Pons (tissue), 1 donor: ENCODE results near the gene ADAMTS16.

Source experiments
- DNase-seq: peaks from one replicate; pipeline ENCODE4 v3.0.0-alpha.2; 2016; ENCODE audit warnings: low spot score

ADAMTS16 gene

DNA sequence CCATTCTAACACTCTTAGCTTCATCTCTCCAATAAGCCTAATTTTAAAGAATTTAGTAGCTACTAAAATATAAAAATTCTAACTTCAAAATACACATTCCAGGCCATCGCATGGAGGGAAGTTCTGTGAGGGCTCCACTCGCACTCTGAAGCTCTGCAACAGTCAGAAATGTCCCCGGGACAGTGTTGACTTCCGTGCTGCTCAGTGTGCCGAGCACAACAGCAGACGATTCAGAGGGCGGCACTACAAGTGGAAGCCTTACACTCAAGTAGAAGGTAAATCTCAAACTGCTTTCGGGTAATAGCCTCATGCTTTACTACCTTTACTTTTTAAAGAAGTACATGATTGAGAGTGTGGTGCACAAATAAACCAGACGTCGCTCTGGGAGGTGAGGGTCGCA is 94.8 kb downstream of the ADAMTS16 start:
- no peak for DNase-seq

- DNase-seq, result no peak
Observed at GRCh38 chr5:5235685-5236084, 95.6 kb downstream of the ADAMTS16 start.

GRCh38 chr5:5239191-5239590 is 99.1 kb downstream of the ADAMTS16 start:
- DNase-seq, result no peak

DNA sequence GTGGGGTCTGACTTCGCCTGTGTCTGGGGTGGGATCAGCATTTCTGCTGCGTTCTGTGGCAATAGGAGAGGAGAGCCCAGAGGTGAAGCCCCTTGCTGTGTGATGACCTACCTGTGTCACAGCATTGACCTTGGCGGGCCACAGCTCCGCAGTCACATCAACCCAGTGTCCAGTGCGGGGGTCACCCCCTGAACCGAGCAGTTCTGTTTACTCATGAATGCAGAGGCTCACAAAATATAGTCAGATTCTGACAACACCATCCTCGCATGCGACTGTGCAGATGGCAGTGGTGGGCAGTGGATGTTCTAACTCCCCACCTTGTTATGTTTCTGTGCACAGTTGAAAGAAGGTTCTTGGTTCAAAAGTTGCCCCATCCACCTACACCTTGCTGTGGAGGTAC is 100.1 kb downstream of the ADAMTS16 start:
- no peak for DNase-seq

DNA sequence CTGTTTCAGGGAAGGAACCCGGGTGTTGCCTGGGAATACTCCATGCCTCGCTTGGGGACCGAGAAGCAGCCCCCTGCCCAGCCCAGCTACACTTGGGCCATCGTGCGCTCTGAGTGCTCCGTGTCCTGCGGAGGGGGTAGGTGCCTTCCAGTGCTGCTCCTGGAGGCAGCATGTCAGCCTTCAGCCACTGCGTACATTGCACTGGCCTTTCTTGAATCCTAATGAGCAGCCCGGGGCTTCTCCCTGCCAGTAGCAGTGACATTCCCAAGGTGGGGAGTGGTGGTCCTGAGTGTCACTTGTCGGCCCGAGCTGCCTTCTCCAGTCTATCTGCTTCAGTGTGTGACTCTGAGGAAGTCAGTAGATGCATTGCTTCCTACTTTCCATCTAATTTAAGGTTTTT is 101.9 kb downstream of the ADAMTS16 start:
- DNase-seq, result no peak

DNA sequence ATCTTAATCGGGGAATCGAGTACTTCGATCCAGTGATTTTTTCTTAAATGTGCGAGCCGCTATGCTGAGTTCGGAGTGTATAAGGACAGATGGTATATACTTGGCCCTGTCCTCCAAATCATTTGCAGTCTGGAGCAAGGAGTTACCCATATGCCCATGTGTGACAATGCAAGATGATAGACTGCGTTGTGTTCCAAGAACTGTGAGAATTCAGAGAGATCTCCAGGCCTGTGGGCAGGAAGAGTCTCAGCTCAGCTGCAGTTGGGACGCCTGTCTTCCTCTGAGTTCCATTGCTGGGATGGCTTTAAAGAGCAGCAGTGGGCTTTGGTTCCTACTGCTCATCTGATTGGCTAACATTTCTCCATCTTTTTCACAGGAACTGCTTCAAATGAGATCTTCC is 106.6 kb downstream of the ADAMTS16 start:
- DNase-seq, result peak; percentile 13

- DNase-seq, result no peak
Observed at GRCh38 chr5:5250758-5251157, 110.6 kb downstream of the ADAMTS16 start.

DNA sequence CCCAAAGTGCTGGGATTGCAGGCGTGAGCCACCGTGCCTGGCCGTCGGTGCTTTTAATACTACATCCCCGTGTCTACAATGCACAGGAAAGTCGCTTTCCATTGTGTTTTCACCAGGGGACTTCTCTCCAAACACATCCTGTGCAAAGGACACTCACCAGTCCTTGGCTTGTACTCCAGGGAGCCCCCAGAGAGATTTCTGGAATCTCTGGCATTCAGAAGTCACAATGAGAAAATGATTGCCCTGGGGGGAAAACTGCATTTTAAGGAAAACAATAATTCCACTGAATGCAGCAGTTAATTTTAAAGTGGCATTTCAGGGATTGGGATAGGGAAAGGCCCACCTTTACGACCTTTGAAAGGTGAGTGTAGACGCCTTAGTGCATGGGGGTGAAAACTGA is 112.0 kb downstream of the ADAMTS16 start:
- DNase-seq, result no peak

GRCh38 chr5:5257353-5257752 is 117.2 kb downstream of the ADAMTS16 start:
- DNase-seq, result no peak

GRCh38 chr5:5258564-5258963 is 118.4 kb downstream of the ADAMTS16 start:
- no peak for DNase-seq

DNA sequence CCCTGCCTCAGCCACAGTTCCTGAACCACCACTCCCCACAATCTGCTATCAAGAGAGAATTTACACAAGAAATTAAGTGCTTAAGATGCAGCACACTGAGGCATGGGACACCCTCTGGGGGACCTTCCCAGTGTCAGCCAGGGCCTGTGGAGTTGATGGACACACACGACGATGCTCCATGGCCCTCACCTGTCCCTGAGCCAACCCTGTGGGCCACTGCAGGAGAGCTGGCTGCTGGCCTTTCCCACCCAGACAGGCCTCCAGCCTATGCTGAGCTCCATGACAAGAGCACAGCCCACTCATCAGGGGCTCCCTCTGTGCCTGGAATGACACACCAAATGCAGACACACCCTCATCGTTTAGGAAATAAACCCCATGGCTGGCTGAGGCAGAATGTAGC is 124.6 kb downstream of the ADAMTS16 start:
- no peak for DNase-seq

DNA sequence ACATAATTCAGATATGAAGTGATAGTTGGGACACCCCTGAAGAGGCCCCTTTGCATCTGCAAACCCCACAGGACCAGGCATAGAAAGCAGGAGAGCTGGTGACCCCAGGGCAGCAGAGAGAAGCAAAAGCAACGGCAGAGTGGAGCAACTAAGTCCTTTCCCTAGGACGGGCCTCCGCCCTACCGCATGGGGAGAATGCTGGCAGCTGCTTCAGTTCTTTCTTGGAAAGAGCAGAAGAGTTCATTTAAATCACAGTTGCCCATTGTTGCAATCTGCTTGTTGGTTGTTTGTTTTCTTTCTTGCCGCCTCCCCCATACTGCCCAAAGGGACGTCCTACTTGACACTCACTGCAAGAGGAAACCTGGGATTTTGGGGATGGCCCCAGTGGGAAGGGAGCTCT is 126.2 kb downstream of the ADAMTS16 start:
- no peak for DNase-seq

DNA sequence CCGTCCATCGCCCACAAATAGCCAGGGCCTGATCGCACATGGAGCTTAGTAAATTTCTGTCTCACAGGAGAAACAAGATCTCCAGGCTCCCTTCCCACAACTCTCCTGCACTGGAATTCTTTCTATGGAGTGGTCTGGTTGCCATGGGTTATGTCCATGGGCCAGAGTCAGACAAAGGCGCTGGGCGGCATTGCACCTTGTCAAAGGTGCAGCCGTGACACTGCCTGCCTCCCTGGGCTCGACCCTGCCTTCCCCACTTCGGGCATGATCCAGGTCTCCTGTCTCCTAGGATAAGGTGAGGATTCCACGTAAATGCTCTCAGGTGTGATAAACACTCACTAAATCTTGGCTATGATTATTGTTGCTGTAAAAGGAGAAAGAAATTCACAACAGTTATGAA is 130.0 kb downstream of the ADAMTS16 start:
- DNase-seq, result no peak

- DNase-seq, result peak; percentile 46
Observed at GRCh38 chr5:5270958-5271785, 131.0 kb downstream of the ADAMTS16 start.

- no peak for DNase-seq
Observed at GRCh38 chr5:5271786-5272321, 131.7 kb downstream of the ADAMTS16 start.

GRCh38 chr5:5273398-5273797 is 133.3 kb downstream of the ADAMTS16 start:
- DNase-seq, result no peak

DNA sequence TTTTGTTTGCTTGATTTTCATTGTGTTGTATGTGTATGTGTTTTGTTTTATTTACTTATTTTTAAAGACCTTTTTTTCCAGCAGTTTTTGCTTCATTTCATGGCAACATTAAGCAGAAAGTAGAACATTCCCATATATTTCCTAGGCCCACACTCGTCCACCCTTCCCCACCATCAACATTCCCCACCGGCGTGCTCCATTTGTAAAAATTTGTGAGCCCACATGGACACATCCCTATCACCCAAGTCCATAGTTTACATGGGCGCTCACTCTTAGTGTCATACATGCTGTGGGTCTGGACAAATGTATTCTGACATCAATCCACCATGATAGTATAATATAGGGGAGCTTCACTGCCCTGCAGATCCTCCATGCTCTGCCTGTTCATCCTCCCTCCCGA is 133.8 kb downstream of the ADAMTS16 start:
- DNase-seq, result no peak

DNA sequence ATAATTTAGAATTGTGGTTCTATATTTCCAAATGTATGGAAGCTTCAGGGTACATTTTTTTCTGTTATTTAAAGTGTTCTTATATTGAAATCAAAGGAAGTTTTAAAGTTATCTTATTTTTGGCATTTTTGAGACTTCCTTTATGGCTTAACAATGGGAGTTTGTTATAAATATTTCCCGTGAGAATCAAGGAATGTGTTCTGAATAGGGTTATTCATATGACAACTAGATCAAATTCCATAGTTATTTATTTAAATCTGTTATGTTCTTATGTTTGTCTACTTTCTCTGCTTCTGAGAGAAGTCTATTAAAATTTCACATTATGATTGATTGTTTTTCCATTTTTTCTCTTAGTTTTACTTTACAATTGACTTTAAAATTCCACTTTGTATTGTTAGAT is 135.1 kb downstream of the ADAMTS16 start:
- DNase-seq, result no peak

DNA sequence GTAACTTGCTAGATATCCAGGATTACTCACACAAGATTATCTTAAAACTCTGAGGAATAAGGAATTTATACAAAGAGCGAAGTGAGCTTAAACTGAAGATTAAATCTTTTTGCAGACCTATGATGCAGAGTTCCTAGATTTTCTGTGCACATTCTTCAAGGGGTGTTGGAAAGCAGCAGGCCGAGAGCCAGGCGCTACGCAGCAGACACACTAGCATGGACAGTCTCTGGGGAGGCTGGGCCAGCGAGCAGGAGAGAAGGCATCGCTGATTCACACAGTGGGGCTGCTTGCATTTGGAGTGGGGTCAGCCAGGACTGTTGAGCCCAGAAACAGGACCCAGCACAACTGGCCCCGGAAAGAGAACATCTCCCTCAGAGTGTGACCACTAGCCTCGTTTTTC is 136.3 kb downstream of the ADAMTS16 start:
- no peak for DNase-seq

GRCh38 chr5:5276951-5277517 is 136.9 kb downstream of the ADAMTS16 start:
- DNase-seq, result no peak

DNA sequence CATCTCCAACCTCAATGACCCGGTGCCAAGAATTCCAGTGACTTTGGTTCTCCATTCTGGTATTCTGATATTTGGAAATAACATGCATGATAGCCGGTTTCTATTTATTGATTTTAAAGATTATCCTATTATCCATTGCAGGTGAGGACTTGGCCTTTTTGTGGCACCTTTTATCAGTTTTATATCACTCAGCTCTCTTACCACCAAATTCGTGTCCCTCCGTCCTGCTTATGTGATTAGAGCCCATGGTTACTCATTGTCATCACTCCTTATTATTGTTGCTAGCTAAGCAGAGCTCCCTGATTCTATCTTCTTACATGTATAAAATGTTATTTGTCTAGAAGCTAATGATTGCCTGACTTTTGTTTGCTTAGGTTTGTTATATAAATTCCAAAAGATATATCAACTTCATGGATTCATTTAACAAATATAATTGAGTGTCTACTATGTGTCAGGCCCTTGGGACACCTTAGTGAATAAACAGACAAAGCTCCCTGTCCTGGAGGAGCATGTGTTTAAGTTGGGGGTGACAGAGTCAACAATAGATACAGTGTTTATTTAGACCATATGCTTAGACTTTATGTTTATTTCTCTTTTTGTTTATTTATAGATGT is 138.2 kb downstream of the ADAMTS16 start:
- no peak for DNase-seq

GRCh38 chr5:5278815-5279381 is 138.8 kb downstream of the ADAMTS16 start:
- peak; percentile 13 for DNase-seq

GRCh38 chr5:5285906-5286305 is 145.8 kb downstream of the ADAMTS16 start:
- DNase-seq, result no peak
